A549 (cell line): ENCODE results near the gene ZNF182. TPM values are rescaled to one million over a fixed set of nuclear protein-coding genes. Genes with fewer than 3 reads are reported as not detected.

Experiments used
- polyA plus RNA-seq, 4 experiments: library from polyadenylated mRNA; depleted of rRNA in 3 of 4; stranded (reverse); fragments of >200 nt; fragmentation: RNase III in 1 of 4; extraction: RNeasy Plus Mini Kit Qiagen cat#74134 plus additional on column Dnase treatment in 1 of 4; gene quantifications; 2 replicates in 3 of 4; 3 replicates in 1 of 4; pipeline ENCODE4 v1.2.3, GENCODE V29; 2011 to 2017

The ZNF182 gene
- polyA plus RNA-seq, 2 of the 4 experiments (the other 2 are of a cell fraction), result 4.1 to 5.1 TPM

Other genes with a start within 250 kb of the ZNF182 start
- gene ZNF81, start 167.1 kb downstream of the ZNF182 start, polyA plus RNA-seq (2011; rRNA removed), result 8.3 and 9.3 TPM in 2 replicates
- gene ZNF81, start 167.1 kb downstream of the ZNF182 start, polyA plus RNA-seq (2017; fragmentation: RNase III; extraction: RNeasy Plus Mini Kit Qiagen cat#74134 plus additional on column Dnase treatment), result 3.8 to 4.4 TPM (median 4.3 TPM) in 3 replicates
- gene SPACA5, start 3.0 kb upstream of the ZNF182 start, polyA plus RNA-seq (2011; rRNA removed), result not detected in 2 replicates
- not detected in 3 replicates for gene SPACA5, start 3.0 kb upstream of the ZNF182 start, polyA plus RNA-seq (2017; fragmentation: RNase III; extraction: RNeasy Plus Mini Kit Qiagen cat#74134 plus additional on column Dnase treatment)
- gene ZNF630, start 67.7 kb upstream of the ZNF182 start, polyA plus RNA-seq (2011; rRNA removed), result 0.88 and 1.2 TPM in 2 replicates
- 0.46 to 0.58 TPM (median 0.54 TPM) in 3 replicates for gene ZNF630, start 67.7 kb upstream of the ZNF182 start, polyA plus RNA-seq (2017; fragmentation: RNase III; extraction: RNeasy Plus Mini Kit Qiagen cat#74134 plus additional on column Dnase treatment)
- not detected in 2 replicates for gene SPACA5B, start 126.6 kb upstream of the ZNF182 start, polyA plus RNA-seq (2011; rRNA removed)
- gene SPACA5B, start 126.6 kb upstream of the ZNF182 start, polyA plus RNA-seq (2017; fragmentation: RNase III; extraction: RNeasy Plus Mini Kit Qiagen cat#74134 plus additional on column Dnase treatment), result not detected in 3 replicates
- not detected in 2 replicates for gene SSX5, start 192.8 kb upstream of the ZNF182 start, polyA plus RNA-seq (2011; rRNA removed)
- not detected in 3 replicates for gene SSX5, start 192.8 kb upstream of the ZNF182 start, polyA plus RNA-seq (2017; fragmentation: RNase III; extraction: RNeasy Plus Mini Kit Qiagen cat#74134 plus additional on column Dnase treatment)